Natural killer cell (primary cell): Measurements from ENCODE around the gene ROBO2. TPM values are rescaled to one million over a fixed set of nuclear protein-coding genes. Genes with fewer than 3 reads are reported as not detected.

Experiments
- ATAC-seq, 3 donors: fragments of 150-1000 bp in 2 of 3; fragments of 200-7000 bp in 1 of 3; cut with Tn5 transposase; 1 replicate in 1 of 3; 2 replicates in 2 of 3; pipeline ENCODE4 v1.10.0; 2021; ENCODE audit warnings: mild to moderate bottlenecking in 2 of 3, moderate library complexity in 2 of 3
- DNase-seq, 2 donors: peaks; one replicate each; pipeline versions ENCODE4 v3.0.0 to v3.0.0-alpha.2; 2013 to 2021; ENCODE audit warnings: mixed read lengths in 1 of 2
- H3K27ac ChIP-seq: one replicate; pipeline ENCODE4 v1.5.1; 2013; ENCODE audit warnings: mild to moderate bottlenecking, low read length
- H3K27me3 ChIP-seq: one replicate; pipeline ENCODE4 v1.6.1; 2013; ENCODE audit warnings: low read length; ENCODE audit not compliant: control insufficient read depth, insufficient read depth
- H3K36me3 ChIP-seq: one replicate; pipeline ENCODE4 v1.6.1; 2013; ENCODE audit warnings: low read length; ENCODE audit not compliant: control insufficient read depth, insufficient read depth
- H3K4me1 ChIP-seq: one replicate; pipeline ENCODE4 v1.6.1; 2013; ENCODE audit warnings: low read length; ENCODE audit not compliant: control insufficient read depth, insufficient read depth
- H3K4me3 ChIP-seq: one replicate; pipeline ENCODE4 v1.5.1; 2013; ENCODE audit warnings: low read length
- H3K9me3 ChIP-seq: one replicate; pipeline ENCODE4 v1.6.1; 2013; ENCODE audit warnings: low read length; ENCODE audit not compliant: control insufficient read depth, insufficient read depth
- H3K27ac Mint-ChIP-seq, 2 donors: one replicate each; pipeline ENCODE4 v1.8.0; 2022; ENCODE audit warnings: mild to moderate bottlenecking in 2 of 2, mixed read lengths in 2 of 2, moderate library complexity in 1 of 2
- H3K27me3 Mint-ChIP-seq, 2 donors: one replicate each; pipeline ENCODE4 v1.8.0; 2022; ENCODE audit warnings: low read depth in 2 of 2, mixed read lengths in 2 of 2
- H3K36me3 Mint-ChIP-seq: one replicate; pipeline ENCODE4 v1.8.0; 2022; ENCODE audit warnings: mixed read lengths
- H3K4me1 Mint-ChIP-seq, 2 donors: one replicate each; pipeline ENCODE4 v1.8.0; 2022; ENCODE audit warnings: mixed read lengths in 2 of 2
- H3K4me3 Mint-ChIP-seq: one replicate; pipeline ENCODE4 v1.8.0; 2022; ENCODE audit warnings: mild to moderate bottlenecking, moderate library complexity, mixed read lengths
- H3K9me3 Mint-ChIP-seq, 2 donors: one replicate each; pipeline ENCODE4 v1.8.0; 2022; ENCODE audit warnings: mixed read lengths in 2 of 2
- WGBS: methylation state at CpG from one replicate; pipeline ENCODE4 v1.1.7; 2013; ENCODE audit warnings: missing lambda C conversion rate; ENCODE audit not compliant: insufficient coverage; 5-methylcytosine and 5-hydroxymethylcytosine counted together
- intact Hi-C: fragments of 100-400 bp; cut with micrococcal nuclease; formaldehyde crosslinking; loops from one replicate; pipeline ENCODE4 v1.14.2; 2022
- total RNA-seq, 4 donors: library from RNA; stranded (reverse); fragments of 120-200 nt in 1 of 4; gene quantifications; one replicate each; pipeline versions ENCODE4 v1.2.3 to v1.2.4, GENCODE V29; 2013 to 2022
- TF ChIP-seq, protein P1 (sequence below): fragments of 200-600 bp; IDR thresholded peaks from one replicate; pipeline ENCODE4 v1.8.0; 2022; ENCODE audit warnings: antibody characterized with exemption

ROBO2 gene
- total RNA-seq, 3 donors from 2014 or later (not counting 1 experiment from before 2014, with no cell fraction given), result not detected

DNA sequence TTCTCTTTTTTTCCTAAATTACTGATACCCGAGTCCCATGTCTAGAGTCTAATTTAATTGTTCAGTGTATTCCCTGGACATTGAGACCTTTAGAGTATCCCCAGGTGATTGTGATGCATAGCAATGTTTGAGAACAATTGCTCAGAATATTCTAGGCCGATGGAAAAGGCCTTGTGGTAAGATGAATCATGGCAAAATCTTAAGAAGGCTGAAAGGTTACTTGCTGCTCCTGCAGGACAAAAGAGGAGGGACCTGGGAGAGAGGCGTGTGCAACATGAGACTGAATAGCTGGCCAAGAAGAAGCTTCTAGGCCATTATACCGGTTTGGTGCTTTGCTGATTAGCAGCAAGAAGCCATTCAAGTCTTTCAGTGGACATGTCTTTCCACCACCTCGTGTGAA is 256.6 kb downstream of the ROBO2 start:
- no peak for ATAC-seq
- Mint-ChIP-seq H3K27me3 (no peaks in the 10 kb centered on the region), H3K4me1 (no peaks in the 10 kb centered on the region), H3K36me3 (peaks cover 11% of the 10 kb centered on the region), H3K9me3 (peaks cover 13 to 18% of the 10 kb centered on the region in 2 donors), H3K27ac (no peak overlapping the region), H3K4me3 (no peak overlapping the region)
- Histone ChIP-seq H3K27ac (no peak overlapping the region), H3K9me3 (no peaks in the 10 kb centered on the region), H3K4me1 (no peaks in the 10 kb centered on the region), H3K36me3 (no peaks in the 10 kb centered on the region), H3K4me3 (no peak overlapping the region), H3K27me3 (no peaks in the 10 kb centered on the region)
- DNase-seq, result no peak
- 91% methylated on average over 5 of the region's 5 CpGs for WGBS
- TF ChIP-seq, protein P1, sequence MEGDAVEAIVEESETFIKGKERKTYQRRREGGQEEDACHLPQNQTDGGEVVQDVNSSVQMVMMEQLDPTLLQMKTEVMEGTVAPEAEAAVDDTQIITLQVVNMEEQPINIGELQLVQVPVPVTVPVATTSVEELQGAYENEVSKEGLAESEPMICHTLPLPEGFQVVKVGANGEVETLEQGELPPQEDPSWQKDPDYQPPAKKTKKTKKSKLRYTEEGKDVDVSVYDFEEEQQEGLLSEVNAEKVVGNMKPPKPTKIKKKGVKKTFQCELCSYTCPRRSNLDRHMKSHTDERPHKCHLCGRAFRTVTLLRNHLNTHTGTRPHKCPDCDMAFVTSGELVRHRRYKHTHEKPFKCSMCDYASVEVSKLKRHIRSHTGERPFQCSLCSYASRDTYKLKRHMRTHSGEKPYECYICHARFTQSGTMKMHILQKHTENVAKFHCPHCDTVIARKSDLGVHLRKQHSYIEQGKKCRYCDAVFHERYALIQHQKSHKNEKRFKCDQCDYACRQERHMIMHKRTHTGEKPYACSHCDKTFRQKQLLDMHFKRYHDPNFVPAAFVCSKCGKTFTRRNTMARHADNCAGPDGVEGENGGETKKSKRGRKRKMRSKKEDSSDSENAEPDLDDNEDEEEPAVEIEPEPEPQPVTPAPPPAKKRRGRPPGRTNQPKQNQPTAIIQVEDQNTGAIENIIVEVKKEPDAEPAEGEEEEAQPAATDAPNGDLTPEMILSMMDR, result no peak
- intact Hi-C loops, result no loop called here

- 83% methylated on average over 1 of the region's 1 CpG for WGBS
Observed at GRCh38 chr3:77298417-77298816, 258.5 kb downstream of the ROBO2 start.

DNA sequence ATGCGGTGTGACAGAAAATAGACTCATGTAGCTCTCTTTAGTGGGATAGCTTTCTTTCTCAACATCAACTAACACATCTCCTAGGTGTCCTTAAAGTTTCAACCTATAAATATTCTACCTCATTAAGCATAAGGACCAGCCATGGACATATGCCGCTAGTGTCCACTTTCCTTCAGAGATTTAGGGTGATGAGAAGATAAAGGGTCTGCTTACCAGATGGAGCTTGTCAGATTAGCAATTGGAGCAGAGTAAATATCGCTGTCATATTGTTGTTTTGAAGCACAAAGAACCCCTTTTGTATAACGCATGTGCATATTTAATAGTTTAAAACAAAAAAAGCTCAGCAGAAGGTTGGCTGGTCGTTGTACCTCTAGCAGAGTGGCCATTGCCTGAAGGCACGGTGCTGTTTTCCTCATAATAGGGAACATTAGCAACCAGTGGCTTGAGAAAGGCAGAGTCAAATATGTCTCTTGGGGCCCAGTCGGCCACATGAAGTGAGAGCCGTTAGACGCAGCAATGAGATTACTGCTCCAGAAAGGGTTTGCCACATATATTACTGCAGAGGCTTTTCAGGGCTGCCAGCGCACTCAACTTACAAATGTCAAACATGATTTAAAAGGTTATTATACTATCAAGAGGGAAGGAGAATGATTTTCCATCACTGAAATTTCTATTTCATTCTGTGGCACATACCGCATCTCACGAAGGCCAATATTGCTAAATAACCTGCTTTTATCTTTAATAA is 264.2 kb downstream of the ROBO2 start:
- ATAC-seq, result no peak
- 79% methylated on average over 8 of the region's 12 CpGs for WGBS

More at GRCh38 chr3:77298417-77298816, 258.5 kb downstream of the ROBO2 start:
- intact Hi-C loops, result no loop called here
- H3K9me3 Mint-ChIP-seq, result peaks cover 8 to 12% of the 10 kb centered on the region in 2 donors
- Histone ChIP-seq H3K27me3 (no peaks in the 10 kb centered on the region), H3K4me3 (no peak overlapping the region), H3K9me3 (no peaks in the 10 kb centered on the region), H3K36me3 (no peaks in the 10 kb centered on the region), H3K4me1 (no peaks in the 10 kb centered on the region), H3K27ac (no peak overlapping the region)
- ATAC-seq, result no peak
- TF ChIP-seq, protein P1, result no peak
- no peaks in the 10 kb centered on the region for H3K27me3 Mint-ChIP-seq
- H3K4me3 Mint-ChIP-seq, result no peak overlapping the region
- DNase-seq, result no peak
- H3K36me3 Mint-ChIP-seq, result peaks cover 7% of the 10 kb centered on the region
- H3K27ac Mint-ChIP-seq, result no peak overlapping the region
- H3K4me1 Mint-ChIP-seq, result no peaks in the 10 kb centered on the region

More for the DNA sequence above, 264.2 kb downstream of the ROBO2 start:
- Histone ChIP-seq H3K4me3 (no peak overlapping the region), H3K27me3 (no peaks in the 10 kb centered on the region), H3K36me3 (no peaks in the 10 kb centered on the region), H3K4me1 (no peaks in the 10 kb centered on the region), H3K27ac (no peak overlapping the region), H3K9me3 (no peaks in the 10 kb centered on the region)
- Mint-ChIP-seq H3K9me3 (peaks cover 2 to 3% of the 10 kb centered on the region in 2 donors), H3K4me1 (no peaks in the 10 kb centered on the region), H3K4me3 (no peak overlapping the region), H3K27ac (no peak overlapping the region), H3K27me3 (no peaks in the 10 kb centered on the region), H3K36me3 (no peaks in the 10 kb centered on the region)
- TF ChIP-seq, protein P1, result no peak
- intact Hi-C loops, result no loop called here
- DNase-seq, result no peak
